K562 (cell line): Measurements from ENCODE around the gene FGF11. TPM values are rescaled to one million over a fixed set of nuclear protein-coding genes. Genes with fewer than 3 reads are reported as not detected.
A peak's percentile ranks its signal among the peaks of the same experiment; 100 is the strongest.

Experiments used
- ATAC-seq: fragments of 200-7000 bp; cut with Tn5 transposase; 3 replicates; pipeline ENCODE4 v1.9.1; 2020; ENCODE audit warnings: moderate library complexity
- BruUV-seq: library from RNA; stranded (reverse); fragments of 400-500 nt; replicated peaks from 2 replicates; lab custom pipeline; 2021; lab: Mats Ljungman, UMichigan
- CTCF ChIA-PET: fragments of 300-600 bp; formaldehyde crosslinking; extraction: SDS; loops from one replicate; lab custom pipeline; 2021; ENCODE audit warnings: low intra/inter-chr PET ratio; lab: Yijun Ruan, JAX
- POLR2A ChIA-PET: fragments of 300-600, 350-650 bp; sonication (Branson Sonifier 250); formaldehyde crosslinking; extraction: SDS; loops from one replicate; lab custom pipeline; 2021; ENCODE audit warnings: antibody characterized with exemption, inconsistent platforms; lab: Yijun Ruan, JAX
- DNase-seq, 4 experiments: peaks; one replicate each; pipeline versions ENCODE4 v3.0.0 to v3.0.0-alpha.2; 2011 to 2018; ENCODE audit warnings: low spot score in 3 of 4, mixed read lengths in 3 of 4; ENCODE audit errors: extremely low read depth in 1 of 4
- FAIRE-seq: peaks from 2 replicates; lab custom pipeline; 2011; peaks lifted over from hg19 to GRCh38; lab: Jason Lieb, UNC
- H2AFZ ChIP-seq: 2 replicates; pipeline ENCODE4 v1.6.0; 2011; ENCODE audit warnings: low read depth, low read length, control low read depth, inconsistent platforms
- H3K27ac ChIP-seq: fragments of 200-600 bp; 3 replicates; pipeline ENCODE4 v1.8.0; 2011; ENCODE audit warnings: low read depth, mild to moderate bottlenecking, control low read depth, inconsistent platforms, low read length, moderate library complexity, mixed read lengths; ENCODE audit errors: extremely low read depth
- H3K27me3 ChIP-seq, 2 experiments: fragments of 300-600 bp in 1 of 2; 2 replicates in 1 of 2; 3 replicates in 1 of 2; pipeline versions ENCODE4 v1.6.0 to v1.8.0; 2011; ENCODE audit warnings: inconsistent platforms in 2 of 2, low read length in 2 of 2, mild to moderate bottlenecking in 1 of 2, mixed read lengths in 1 of 2, moderate library complexity in 1 of 2; ENCODE audit not compliant: control insufficient read depth in 2 of 2, insufficient read depth in 2 of 2
- H3K36me3 ChIP-seq: fragments of 300-600 bp; 3 replicates; pipeline ENCODE4 v1.8.0; 2011; ENCODE audit warnings: mild to moderate bottlenecking, low read length, inconsistent platforms; ENCODE audit not compliant: control insufficient read depth, insufficient read depth
- H3K4me1 ChIP-seq, 2 experiments: fragments of 200-600 bp in 1 of 2; replicated peaks in 1 of 2; 2 replicates in 1 of 2; 3 replicates in 1 of 2; pipeline versions ENCODE4 v1.5.1 to v1.8.0; 2011; ENCODE audit warnings: inconsistent platforms in 2 of 2, low read length in 2 of 2, mild to moderate bottlenecking in 1 of 2, mixed read lengths in 1 of 2, moderate library complexity in 1 of 2; ENCODE audit not compliant: control insufficient read depth in 2 of 2, insufficient read depth in 2 of 2
- H3K4me2 ChIP-seq: 2 replicates; pipeline ENCODE4 v1.6.1; 2011; ENCODE audit warnings: low read length, control low read depth, inconsistent platforms, mixed read lengths; ENCODE audit not compliant: insufficient read depth
- H3K4me3 ChIP-seq: fragments of 200-600 bp; sonication (generic), shearing (Covaris generic); 2 replicates; pipeline ENCODE4 v1.5.1; 2016; ENCODE audit warnings: control low read depth, inconsistent platforms
- H3K79me2 ChIP-seq: fragments of 200-600 bp; 3 replicates; pipeline ENCODE4 v1.8.0; 2011; ENCODE audit warnings: low read length, inconsistent platforms; ENCODE audit not compliant: control insufficient read depth, insufficient read depth
- H3K9ac ChIP-seq, 2 experiments: 2 replicates each; pipeline versions ENCODE4 v1.6.0 to v1.6.1; 2011; ENCODE audit warnings: low read depth in 2 of 2, low read length in 2 of 2, control low read depth in 1 of 2, inconsistent platforms in 1 of 2, mild to moderate bottlenecking in 1 of 2, mixed read lengths in 1 of 2; ENCODE audit not compliant: insufficient read depth in 1 of 2
- H3K9me1 ChIP-seq: one replicate; pipeline ENCODE4 v1.6.0; 2011; ENCODE audit warnings: inconsistent platforms, mild to moderate bottlenecking, low read length, moderate library complexity; ENCODE audit not compliant: control insufficient read depth, insufficient read depth
- H3K9me3 ChIP-seq: replicated peaks from 2 replicates; pipeline ENCODE4 v1.5.1; 2011; ENCODE audit warnings: low read depth, low read length, inconsistent platforms; ENCODE audit not compliant: control insufficient read depth, insufficient read depth
- H4K20me1 ChIP-seq: replicated peaks from 2 replicates; pipeline ENCODE4 v1.6.1; 2011; ENCODE audit warnings: low read length, inconsistent platforms, mixed read lengths; ENCODE audit not compliant: control insufficient read depth, insufficient read depth
- BHLHE40 ChIP-seq: IDR thresholded peaks from 2 replicates; pipeline ENCODE4 v1.6.1; 2011; ENCODE audit warnings: low read length, improper control_type of control experiment
- NRF1 ChIP-seq, 2 experiments: fragments of 450-650 bp; IDR thresholded peaks in 1 of 2; conservative IDR thresholded peaks in 1 of 2; 2 replicates each; pipeline ENCODE4 v1.6.1; 2014; ENCODE audit warnings: mild to moderate bottlenecking in 2 of 2
- PRDM10 ChIP-seq: fragments of 450-650 bp; IDR thresholded peaks from 2 replicates; pipeline ENCODE4 v1.6.1; 2018; ENCODE audit not compliant: partially characterized antibody
- RFX5 ChIP-seq: IDR thresholded peaks from 2 replicates; pipeline ENCODE4 v1.6.1; 2011; ENCODE audit warnings: low read depth, mild to moderate bottlenecking, improper control_type of control experiment, low read length
- ZBTB33 ChIP-seq: sonication (generic); formaldehyde crosslinking; IDR thresholded peaks from 2 replicates; pipeline ENCODE4 v1.8.1; 2023; ENCODE audit warnings: mild to moderate bottlenecking, missing genetic modification reagents
- WGBS: fragments of 100-300 bp; shearing (Covaris generic); methylation state at CpG from one replicate; pipeline ENCODE4 v1.1.6; 2016; ENCODE audit warnings: low coverage, mixed read lengths; ENCODE audit not compliant: insufficient coverage; ENCODE audit errors: missing lambda C conversion rate; 5-methylcytosine and 5-hydroxymethylcytosine counted together
- in situ Hi-C: fragments of 300-500 bp; cut with MboI; formaldehyde crosslinking; loops from 4 replicates; pipeline ENCODE4 v1.15.0; 2018; ENCODE audit warnings: inconsistent platforms, mixed read lengths
- intact Hi-C: fragments of 100-400 bp; cut with micrococcal nuclease; formaldehyde crosslinking; loops from 2 replicates; pipeline ENCODE4 v1.14.2; 2022
- polyA plus RNA-seq, 8 experiments: library from polyadenylated mRNA; depleted of rRNA in 4 of 8; stranded (reverse) in 5 of 8; unstranded in 3 of 8; fragments of >200 nt; fragmentation: Nextera tagmentation in 2 of 8; fragmentation: Illumina TruSeq in 1 of 8; extraction: Ambion mirVana in 2 of 8; extraction: Trizol in 1 of 8; gene quantifications; 2 replicates each; pipeline versions ENCODE4 v1.2.1 to v1.2.3, GENCODE V29; 2011 to 2014; ENCODE audit warnings: inconsistent platforms in 1 of 8, missing spikeins in 1 of 8
- total RNA-seq, 7 experiments: library from RNA; depleted of rRNA in 6 of 7; stranded (reverse); fragments of >200 nt in 6 of 7; fragmentation: Illumina TruSeq in 2 of 7; extraction: Trizol in 2 of 7; gene quantifications; 2 replicates each; pipeline versions ENCODE4 v1.2.1 to v1.2.3, GENCODE V29; 2011 to 2021; ENCODE audit warnings: low replicate concordance in 1 of 7

The FGF11 gene
- total and polyA plus RNA-seq, 9 of the 15 experiments (the other 6 are each of a cell fraction or from before 2014, with no cell fraction given) = 1.2 to 7.5 (median 3.0) TPM

- no peaks in the 10 kb centered on the region for H3K27me3 ChIP-seq
- intact Hi-C loops (no loop called here), in situ Hi-C loops (no loop called here)
- POLR2A ChIA-PET = interaction anchor here (0.7 kb wide), 1 partner anchor 74 kb away, joined by 3 read pairs; no protein-coding TSS in a partner anchor
- H3K9me3 ChIP-seq = no peaks in the 10 kb centered on the region
- H3K36me3 ChIP-seq = 0 out of 3 replicates have a peak, but pooled peaks cover 3% of the 10 kb centered on the region
- peaks cover 0 to 13% of the 10 kb centered on the region in 2 experiments; a peak in 2 of 5 replicates for H3K4me1 ChIP-seq
- H2AFZ ChIP-seq = no peak overlapping the region
- H3K27ac ChIP-seq = no peak overlapping the region
- H3K4me3 ChIP-seq = no peak overlapping the region
- DNase-seq (no peak), ATAC-seq (no peak), FAIRE-seq (no peak)
- WGBS = 54% methylated on average over 10 of the region's 25 CpGs
- H3K9ac ChIP-seq = no peak overlapping the region; a peak in 1 of 4 replicates
- TF ChIP-seq NRF1 (conservative IDR thresholded peaks at IDR 0.05 in 1 of 2, IDR thresholded peaks at IDR 0.05 in 1 of 2) (0 out of 4 replicates have a peak, but pooled peaks of 1 of the 2 experiments have one; percentile 15), BHLHE40 (peak; percentile 78), PRDM10 (peak; percentile 42), ZBTB33 (CRISPR knock-in tag) (0 out of 2 replicates have a peak, but pooled peaks have one; percentile 32), RFX5 (no peak)
- H3K9me1 ChIP-seq = no peaks in the 10 kb centered on the region
- no peak overlapping the region for H3K4me2 ChIP-seq
- H4K20me1 ChIP-seq = no peaks in the 10 kb centered on the region
- no peaks in the 10 kb centered on the region for H3K79me2 ChIP-seq
- CTCF ChIA-PET = no interaction called here
- no TSS peak for BruUV-seq
Observed at GRCh38 chr17:7410634-7411426, 28.5 kb upstream of the FGF11 start.
